Measurements from ENCODE around the gene CTSO. TPM values are rescaled to one million over a fixed set of nuclear protein-coding genes. Genes with fewer than 3 reads are reported as not detected.

Gene CTSO
- total and polyA plus RNA-seq, 4 donors, result 20.7 to 36.7 (median 24.5) TPM

DNA sequence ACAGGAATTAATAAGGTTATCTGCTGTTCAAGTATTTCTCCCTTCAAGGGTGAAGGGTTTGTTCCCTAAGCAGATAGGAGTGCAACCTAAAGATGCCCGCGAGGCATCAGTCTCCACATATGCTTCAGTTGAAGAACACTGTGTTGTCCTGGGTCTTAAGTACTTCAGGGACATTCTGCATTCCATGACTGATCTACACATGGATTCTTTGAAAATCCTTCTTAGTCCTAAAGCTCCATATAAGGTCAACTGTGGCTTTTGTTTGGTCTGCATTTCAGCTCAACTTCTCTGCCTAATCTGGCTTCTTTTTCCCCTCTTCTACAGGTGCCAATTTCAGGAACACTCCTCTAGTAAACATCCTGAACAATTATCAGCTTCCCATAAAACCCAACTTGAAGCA, 21.8 kb upstream of the CTSO start:
- Histone ChIP-seq H3K36me3 (ENCODE audit: control insufficient read depth in 4 of 4, insufficient read depth in 3 of 4, low read depth in 1 of 4, low read length in 3 of 4) (no peaks in the 10 kb centered on the region), H3K9me3 (ENCODE audit: control insufficient read depth in 4 of 4, low read length in 3 of 4) (peaks cover 0 to 3% (median under 1%) of the 10 kb centered on the region in 4 donors), H3K4me3 (ENCODE audit: low read depth in 1 of 3, low read length in 3 of 3) (no peak overlapping the region), H3K4me1 (ENCODE audit: control insufficient read depth in 4 of 4, insufficient read depth in 4 of 4, low read length in 3 of 4) (no peaks in the 10 kb centered on the region), H3K27me3 (ENCODE audit: control insufficient read depth in 4 of 4, insufficient read depth in 4 of 4, low read length in 3 of 4) (peaks cover 0 to 4% (median 0%) of the 10 kb centered on the region in 4 donors), H3K9ac (ENCODE audit: low read depth in 1 of 2, low read length in 2 of 2) (no peak overlapping the region), H3K27ac (ENCODE audit: low read depth in 1 of 2, low read length in 2 of 2) (no peak overlapping the region)
- no peak for DNase-seq (ENCODE audit: low spot score)
- TF ChIP-seq, protein P1, sequence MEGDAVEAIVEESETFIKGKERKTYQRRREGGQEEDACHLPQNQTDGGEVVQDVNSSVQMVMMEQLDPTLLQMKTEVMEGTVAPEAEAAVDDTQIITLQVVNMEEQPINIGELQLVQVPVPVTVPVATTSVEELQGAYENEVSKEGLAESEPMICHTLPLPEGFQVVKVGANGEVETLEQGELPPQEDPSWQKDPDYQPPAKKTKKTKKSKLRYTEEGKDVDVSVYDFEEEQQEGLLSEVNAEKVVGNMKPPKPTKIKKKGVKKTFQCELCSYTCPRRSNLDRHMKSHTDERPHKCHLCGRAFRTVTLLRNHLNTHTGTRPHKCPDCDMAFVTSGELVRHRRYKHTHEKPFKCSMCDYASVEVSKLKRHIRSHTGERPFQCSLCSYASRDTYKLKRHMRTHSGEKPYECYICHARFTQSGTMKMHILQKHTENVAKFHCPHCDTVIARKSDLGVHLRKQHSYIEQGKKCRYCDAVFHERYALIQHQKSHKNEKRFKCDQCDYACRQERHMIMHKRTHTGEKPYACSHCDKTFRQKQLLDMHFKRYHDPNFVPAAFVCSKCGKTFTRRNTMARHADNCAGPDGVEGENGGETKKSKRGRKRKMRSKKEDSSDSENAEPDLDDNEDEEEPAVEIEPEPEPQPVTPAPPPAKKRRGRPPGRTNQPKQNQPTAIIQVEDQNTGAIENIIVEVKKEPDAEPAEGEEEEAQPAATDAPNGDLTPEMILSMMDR (IDR thresholded peaks at IDR 0.05; ENCODE audit: low read depth, low read length, missing input control), result no peak
- no peak for TF ChIP-seq GABPA (IDR thresholded peaks at IDR 0.05 in 1 of 2, conservative IDR thresholded peaks at IDR 0.05 in 1 of 2)
- TF ChIP-seq JUND (IDR thresholded peaks at IDR 0.05), result no peak
- TF ChIP-seq, protein P2, sequence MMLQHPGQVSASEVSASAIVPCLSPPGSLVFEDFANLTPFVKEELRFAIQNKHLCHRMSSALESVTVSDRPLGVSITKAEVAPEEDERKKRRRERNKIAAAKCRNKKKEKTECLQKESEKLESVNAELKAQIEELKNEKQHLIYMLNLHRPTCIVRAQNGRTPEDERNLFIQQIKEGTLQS (IDR thresholded peaks at IDR 0.05), result no peak
- TF ChIP-seq, protein P3, sequence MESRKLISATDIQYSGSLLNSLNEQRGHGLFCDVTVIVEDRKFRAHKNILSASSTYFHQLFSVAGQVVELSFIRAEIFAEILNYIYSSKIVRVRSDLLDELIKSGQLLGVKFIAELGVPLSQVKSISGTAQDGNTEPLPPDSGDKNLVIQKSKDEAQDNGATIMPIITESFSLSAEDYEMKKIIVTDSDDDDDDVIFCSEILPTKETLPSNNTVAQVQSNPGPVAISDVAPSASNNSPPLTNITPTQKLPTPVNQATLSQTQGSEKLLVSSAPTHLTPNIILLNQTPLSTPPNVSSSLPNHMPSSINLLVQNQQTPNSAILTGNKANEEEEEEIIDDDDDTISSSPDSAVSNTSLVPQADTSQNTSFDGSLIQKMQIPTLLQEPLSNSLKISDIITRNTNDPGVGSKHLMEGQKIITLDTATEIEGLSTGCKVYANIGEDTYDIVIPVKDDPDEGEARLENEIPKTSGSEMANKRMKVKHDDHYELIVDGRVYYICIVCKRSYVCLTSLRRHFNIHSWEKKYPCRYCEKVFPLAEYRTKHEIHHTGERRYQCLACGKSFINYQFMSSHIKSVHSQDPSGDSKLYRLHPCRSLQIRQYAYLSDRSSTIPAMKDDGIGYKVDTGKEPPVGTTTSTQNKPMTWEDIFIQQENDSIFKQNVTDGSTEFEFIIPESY (IDR thresholded peaks at IDR 0.05), result no peak
- TF ChIP-seq RAD21 (IDR thresholded peaks at IDR 0.05), result no peak
- TF ChIP-seq, protein P4, sequence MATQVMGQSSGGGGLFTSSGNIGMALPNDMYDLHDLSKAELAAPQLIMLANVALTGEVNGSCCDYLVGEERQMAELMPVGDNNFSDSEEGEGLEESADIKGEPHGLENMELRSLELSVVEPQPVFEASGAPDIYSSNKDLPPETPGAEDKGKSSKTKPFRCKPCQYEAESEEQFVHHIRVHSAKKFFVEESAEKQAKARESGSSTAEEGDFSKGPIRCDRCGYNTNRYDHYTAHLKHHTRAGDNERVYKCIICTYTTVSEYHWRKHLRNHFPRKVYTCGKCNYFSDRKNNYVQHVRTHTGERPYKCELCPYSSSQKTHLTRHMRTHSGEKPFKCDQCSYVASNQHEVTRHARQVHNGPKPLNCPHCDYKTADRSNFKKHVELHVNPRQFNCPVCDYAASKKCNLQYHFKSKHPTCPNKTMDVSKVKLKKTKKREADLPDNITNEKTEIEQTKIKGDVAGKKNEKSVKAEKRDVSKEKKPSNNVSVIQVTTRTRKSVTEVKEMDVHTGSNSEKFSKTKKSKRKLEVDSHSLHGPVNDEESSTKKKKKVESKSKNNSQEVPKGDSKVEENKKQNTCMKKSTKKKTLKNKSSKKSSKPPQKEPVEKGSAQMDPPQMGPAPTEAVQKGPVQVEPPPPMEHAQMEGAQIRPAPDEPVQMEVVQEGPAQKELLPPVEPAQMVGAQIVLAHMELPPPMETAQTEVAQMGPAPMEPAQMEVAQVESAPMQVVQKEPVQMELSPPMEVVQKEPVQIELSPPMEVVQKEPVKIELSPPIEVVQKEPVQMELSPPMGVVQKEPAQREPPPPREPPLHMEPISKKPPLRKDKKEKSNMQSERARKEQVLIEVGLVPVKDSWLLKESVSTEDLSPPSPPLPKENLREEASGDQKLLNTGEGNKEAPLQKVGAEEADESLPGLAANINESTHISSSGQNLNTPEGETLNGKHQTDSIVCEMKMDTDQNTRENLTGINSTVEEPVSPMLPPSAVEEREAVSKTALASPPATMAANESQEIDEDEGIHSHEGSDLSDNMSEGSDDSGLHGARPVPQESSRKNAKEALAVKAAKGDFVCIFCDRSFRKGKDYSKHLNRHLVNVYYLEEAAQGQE (IDR thresholded peaks at IDR 0.05), result no peak
- no peak for TF ChIP-seq YY1 (IDR thresholded peaks at IDR 0.05)
- TF ChIP-seq, protein P5, sequence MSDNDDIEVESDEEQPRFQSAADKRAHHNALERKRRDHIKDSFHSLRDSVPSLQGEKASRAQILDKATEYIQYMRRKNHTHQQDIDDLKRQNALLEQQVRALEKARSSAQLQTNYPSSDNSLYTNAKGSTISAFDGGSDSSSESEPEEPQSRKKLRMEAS (IDR thresholded peaks at IDR 0.05), result no peak
- no peak for TF ChIP-seq EGR1 (IDR thresholded peaks at IDR 0.05; ENCODE audit: low read depth in 2 of 2)
- no peak for TF ChIP-seq TAF1 (conservative IDR thresholded peaks at IDR 0.05)
- no peak for TF ChIP-seq RXRA (IDR thresholded peaks at IDR 0.05)
- no peak for TF ChIP-seq HNF4A (conservative IDR thresholded peaks at IDR 0.05)
- TF ChIP-seq FOXA2 (IDR thresholded peaks at IDR 0.05), result no peak
- no peak for TF ChIP-seq NR2F2 (IDR thresholded peaks at IDR 0.05)
- TF ChIP-seq FOXA1 (IDR thresholded peaks at IDR 0.05), result no peak
- TF ChIP-seq SP1 (IDR thresholded peaks at IDR 0.05), result no peak
- TF ChIP-seq HNF4G (IDR thresholded peaks at IDR 0.05), result no peak
- WGBS, result 95% methylated on average over 2 of the region's 2 CpGs
